NB4 (cell line): ENCODE results near the gene ZNF548.

ENCODE experiments used
- CTCF ChIP-seq: IDR thresholded peaks from one replicate; pipeline ENCODE4 v1.5.1; 2012; ENCODE audit warnings: low read depth, low read length
- MAX ChIP-seq: IDR thresholded peaks from 2 replicates; pipeline ENCODE4 v1.6.1; 2011; ENCODE audit warnings: low read depth, low read length
- MYC ChIP-seq: IDR thresholded peaks from 2 replicates; pipeline ENCODE4 v1.6.1; 2011; ENCODE audit warnings: low read depth, low read length
- POLR2A ChIP-seq: IDR thresholded peaks from 2 replicates; pipeline ENCODE4 v1.6.1; 2011; ENCODE audit warnings: mild to moderate bottlenecking; ENCODE audit not compliant: insufficient read length; ENCODE audit errors: extremely low read depth

GRCh38 chr19:57355916-57356315 is 33.7 kb upstream of the ZNF548 start:
- TF ChIP-seq CTCF, result no peak
- TF ChIP-seq POLR2A, result no peak
- no peak for TF ChIP-seq MYC
- no peak for TF ChIP-seq MAX
